Measurements from ENCODE around the gene OGA.

Gene OGA

GRCh38 chr10:101818119-101818871 lies at the start of gene OGA:
Gene OGA (minus strand): TSS chr10:101818444. CDS start chr10:101818022, 422 bp downstream.
- peak; percentile 98 for DNase-seq (ENCODE audit: low spot score)

- no peak for DNase-seq (ENCODE audit: low spot score)
These were observed 49.7 kb upstream of the OGA start for GRCh38 chr10:101867931-101868330.

GRCh38 chr10:101859530-101859929 lies 41.3 kb upstream of the OGA start:
- DNase-seq (ENCODE audit: low spot score) = no peak

GRCh38 chr10:101858723-101859500 lies 40.7 kb upstream of the OGA start:
- DNase-seq (ENCODE audit: low spot score) = no peak

GRCh38 chr10:101857802-101858476 lies 39.7 kb upstream of the OGA start:
- no peak for DNase-seq (ENCODE audit: low spot score)

- no peak for DNase-seq (ENCODE audit: low spot score)
These were observed 38.4 kb upstream of the OGA start for GRCh38 chr10:101856626-101857025.

- no peak for DNase-seq (ENCODE audit: low spot score)
These were observed 33.3 kb upstream of the OGA start for GRCh38 chr10:101851411-101852116.

- no peak for DNase-seq (ENCODE audit: low spot score)
These were observed 32.5 kb upstream of the OGA start for GRCh38 chr10:101850749-101851148.

GRCh38 chr10:101848894-101849351 lies 30.7 kb upstream of the OGA start:
- no peak for DNase-seq (ENCODE audit: low spot score)

GRCh38 chr10:101848408-101848807 lies 30.2 kb upstream of the OGA start:
- DNase-seq (ENCODE audit: low spot score) = no peak

GRCh38 chr10:101845893-101846292 lies 27.6 kb upstream of the OGA start:
- no peak for DNase-seq (ENCODE audit: low spot score)

- peak; percentile 75 for DNase-seq (ENCODE audit: low spot score)
These were observed 25.1 kb upstream of the OGA start, which contains the start of gene KCNIP2 for GRCh38 chr10:101843032-101844021. Gene KCNIP2 (minus strand): TSS chr10:101843800. CDS start chr10:101843568, 232 bp downstream.

- no peak for DNase-seq (ENCODE audit: low spot score)
These were observed 23.6 kb upstream of the OGA start for GRCh38 chr10:101841826-101842225.

GRCh38 chr10:101840741-101841453 lies 22.7 kb upstream of the OGA start:
- DNase-seq (ENCODE audit: low spot score) = peak; percentile 79

GRCh38 chr10:101840102-101840684 lies 21.9 kb upstream of the OGA start:
- DNase-seq (ENCODE audit: low spot score) = peak; percentile 57

GRCh38 chr10:101839416-101840063 lies 21.3 kb upstream of the OGA start:
- DNase-seq (ENCODE audit: low spot score) = no peak

- DNase-seq (ENCODE audit: low spot score) = no peak
These were observed 20.8 kb upstream of the OGA start for GRCh38 chr10:101839002-101839401.

GRCh38 chr10:101838416-101838970 lies 20.2 kb upstream of the OGA start:
- no peak for DNase-seq (ENCODE audit: low spot score)

GRCh38 chr10:101837748-101838147 lies 19.5 kb upstream of the OGA start:
- DNase-seq (ENCODE audit: low spot score) = no peak

All from putamen (tissue), 1 donor.